ENCODE results near the gene GLP1R. TPM values are rescaled to one million over a fixed set of nuclear protein-coding genes. Genes with fewer than 3 reads are reported as not detected.

Gene GLP1R
- polyA plus RNA-seq, 1 donor (not counting 4 experiments of a cell fraction or from before 2014, with no cell fraction given) = not detected

- Histone ChIP-seq H3K4me1 (ENCODE audit: control insufficient read depth, extremely low read depth, insufficient read depth, low read length) (no peaks in the 10 kb centered on the region), H3K27me3 (ENCODE audit: control insufficient read depth, extremely low read depth, insufficient read depth, low read length) (no peaks in the 10 kb centered on the region), H3K9ac (ENCODE audit: control insufficient read depth, extremely low read depth, insufficient read depth, low read length) (no peak overlapping the region), H3K9me3 (ENCODE audit: control insufficient read depth, low read depth, low read length) (no peaks in the 10 kb centered on the region), H3K4me3 (ENCODE audit: control insufficient read depth in 2 of 3, extremely low read depth in 1 of 3, insufficient read depth in 2 of 3, low read depth in 1 of 3, low read length in 3 of 3) (no peak overlapping the region), H3K79me2 (ENCODE audit: control insufficient read depth, insufficient read depth, low read length) (no peaks in the 10 kb centered on the region), H3K36me3 (ENCODE audit: control insufficient read depth in 2 of 2, extremely low read depth in 1 of 2, insufficient read depth in 2 of 2, low read length in 2 of 2) (no peaks in the 10 kb centered on the region), H3K27ac (ENCODE audit: control insufficient read depth, insufficient read depth, low read length) (no peak overlapping the region), H3K9me1 (ENCODE audit: control insufficient read depth, extremely low read depth, insufficient read depth, low read length) (no peaks in the 10 kb centered on the region), H4K20me1 (ENCODE audit: control insufficient read depth, extremely low read depth, insufficient read depth, low read length) (no peaks in the 10 kb centered on the region), H2AFZ (ENCODE audit: control insufficient read depth, low read length) (no peak overlapping the region), H3K4me2 (ENCODE audit: control insufficient read depth, extremely low read depth, insufficient read depth, low read depth, low read length) (no peak overlapping the region)
- dilution Hi-C loops (cut with MboI; ENCODE audit: extremely low pct_ligation_motif_present, low sequenced_read_pairs) = no loop called here
- no peak for DNase-seq (ENCODE audit: low read depth, low spot score)
- no peak for FAIRE-seq
- TF ChIP-seq EZH2 (IDR thresholded peaks at IDR 0.05; ENCODE audit: low read length) (no peak), CTCF (optimal IDR thresholded peaks at IDR 0.05 in 1 of 3, IDR thresholded peaks at IDR 0.05 in 1 of 3, conservative IDR thresholded peaks at IDR 0.05 in 1 of 3; ENCODE audit: extremely low read depth in 1 of 3, insufficient read depth in 2 of 3, low read length in 3 of 3) (no peak)
Measured at GRCh38 chr6:39093149-39093708, 44.6 kb downstream of the GLP1R start.

- no peak for FAIRE-seq
- no peaks in the 10 kb centered on the region for H3K9me3 ChIP-seq (ENCODE audit: control insufficient read depth, low read depth, low read length)
- no peak overlapping the region for H3K27ac ChIP-seq (ENCODE audit: control insufficient read depth, insufficient read depth, low read length)
- no peak overlapping the region for H3K9ac ChIP-seq (ENCODE audit: control insufficient read depth, extremely low read depth, insufficient read depth, low read length)
- no peaks in the 10 kb centered on the region for H4K20me1 ChIP-seq (ENCODE audit: control insufficient read depth, extremely low read depth, insufficient read depth, low read length)
- no peaks in the 10 kb centered on the region for H3K79me2 ChIP-seq (ENCODE audit: control insufficient read depth, insufficient read depth, low read length)
- no peaks in the 10 kb centered on the region for H3K4me1 ChIP-seq (ENCODE audit: control insufficient read depth, extremely low read depth, insufficient read depth, low read length)
- no peak overlapping the region for H3K4me3 ChIP-seq (ENCODE audit: control insufficient read depth in 2 of 3, extremely low read depth in 1 of 3, insufficient read depth in 2 of 3, low read depth in 1 of 3, low read length in 3 of 3)
- dilution Hi-C loops (cut with MboI; ENCODE audit: extremely low pct_ligation_motif_present, low sequenced_read_pairs) = no loop called here
- no peak overlapping the region for H2AFZ ChIP-seq (ENCODE audit: control insufficient read depth, low read length)
- no peak for DNase-seq (ENCODE audit: low read depth, low spot score)
- no peak for TF ChIP-seq EZH2 (IDR thresholded peaks at IDR 0.05; ENCODE audit: low read length)
- TF ChIP-seq CTCF (optimal IDR thresholded peaks at IDR 0.05 in 1 of 3, IDR thresholded peaks at IDR 0.05 in 1 of 3, conservative IDR thresholded peaks at IDR 0.05 in 1 of 3; ENCODE audit: extremely low read depth in 1 of 3, insufficient read depth in 2 of 3, low read length in 3 of 3) = no peak
- no peaks in the 10 kb centered on the region for H3K36me3 ChIP-seq (ENCODE audit: control insufficient read depth in 2 of 2, extremely low read depth in 1 of 2, insufficient read depth in 2 of 2, low read length in 2 of 2)
- H3K4me2 ChIP-seq (ENCODE audit: control insufficient read depth, extremely low read depth, insufficient read depth, low read depth, low read length) = no peak overlapping the region
- H3K9me1 ChIP-seq (ENCODE audit: control insufficient read depth, extremely low read depth, insufficient read depth, low read length) = no peaks in the 10 kb centered on the region
- no peaks in the 10 kb centered on the region for H3K27me3 ChIP-seq (ENCODE audit: control insufficient read depth, extremely low read depth, insufficient read depth, low read length)
Measured at GRCh38 chr6:39095578-39095977, 47.0 kb downstream of the GLP1R start.

Measured in keratinocyte (primary cell).